Esophagus (tissue), 2 donors: ENCODE measurements around the gene CLCA4. TPM values are rescaled to one million over a fixed set of nuclear protein-coding genes. Genes with fewer than 3 reads are reported as not detected.

Experiments used
- H3K27ac ChIP-seq, 2 donors: one replicate each; pipeline ENCODE4 v1.5.1; 2013; ENCODE audit warnings: low read depth in 2 of 2, mild to moderate bottlenecking in 2 of 2, inconsistent platforms in 1 of 2, low read length in 1 of 2, moderate library complexity in 1 of 2
- H3K27me3 ChIP-seq, 2 donors: one replicate each; pipeline ENCODE4 v1.6.1; 2013; ENCODE audit warnings: low read length in 2 of 2, control low read depth in 1 of 2, mild to moderate bottlenecking in 1 of 2; ENCODE audit not compliant: insufficient read depth in 2 of 2, control insufficient read depth in 1 of 2
- H3K36me3 ChIP-seq, 2 donors: one replicate each; pipeline ENCODE4 v1.6.1; 2013; ENCODE audit warnings: low read length in 1 of 2; ENCODE audit not compliant: control insufficient read depth in 2 of 2, insufficient read depth in 2 of 2
- H3K4me1 ChIP-seq, 2 donors: one replicate each; pipeline ENCODE4 v1.6.1; 2013; ENCODE audit warnings: low read length in 1 of 2; ENCODE audit not compliant: control insufficient read depth in 2 of 2, insufficient read depth in 2 of 2
- H3K4me3 ChIP-seq, 2 donors: one replicate each; pipeline ENCODE4 v1.5.1; 2013; ENCODE audit warnings: low read length in 2 of 2, mild to moderate bottlenecking in 2 of 2, low read depth in 1 of 2, moderate library complexity in 1 of 2
- H3K9me3 ChIP-seq, 2 donors: one replicate each; pipeline ENCODE4 v1.6.1; 2013; ENCODE audit warnings: mild to moderate bottlenecking in 2 of 2, low read depth in 1 of 2, low read length in 1 of 2, moderate library complexity in 1 of 2; ENCODE audit not compliant: control insufficient read depth in 2 of 2, insufficient read depth in 1 of 2
- WGBS, 2 donors: extraction: QIAGEN DNeasy Blood & Tissue Kit; methylation state at CpG; one replicate each; pipeline ENCODE4 v1.1.7; 2013; 5-methylcytosine and 5-hydroxymethylcytosine counted together
- polyA plus RNA-seq, 2 donors: library from polyadenylated mRNA; stranded (reverse); fragments of 200-250 nt; gene quantifications; one replicate each; pipeline ENCODE4 v1.2.3, GENCODE V29; 2013
- donor health status: healthy with polysubstance abuse.
- donor health status: Bipolar disorder and iron deficiency.

CLCA4 gene
- polyA plus RNA-seq, 2 donors: 306 to 356 TPM

DNA sequence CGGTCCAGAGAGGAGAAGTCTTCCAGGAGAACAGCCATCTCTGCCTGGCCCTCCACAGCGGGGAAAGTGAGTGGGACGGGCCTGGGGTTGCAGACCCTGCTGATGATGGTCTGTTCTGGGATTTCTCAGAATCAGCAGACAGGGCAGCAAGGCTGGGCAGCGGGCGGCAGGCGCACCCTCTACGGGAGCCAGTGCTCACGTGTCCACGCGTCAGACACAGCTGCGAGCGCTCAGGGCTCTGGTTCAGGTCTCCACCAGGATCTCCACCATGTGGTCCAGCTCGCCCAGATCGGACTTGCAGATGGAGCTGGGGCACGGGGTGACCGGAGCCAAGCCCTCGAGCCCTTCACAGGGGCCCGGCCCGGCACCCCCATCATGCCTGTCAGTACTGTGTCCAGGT, 5.5 kb downstream of the CLCA4 start:
- WGBS, 2 donors: 96% methylated on average over 19 of the region's 19 CpGs
- H3K4me1 ChIP-seq: peaks cover 0 to 3% of the 10 kb centered on the region in 2 donors
- H3K9me3 ChIP-seq: peaks cover 4 to 14% of the 10 kb centered on the region in 2 donors
- no peaks in the 10 kb centered on the region for H3K27me3 ChIP-seq
- no peak overlapping the region for H3K4me3 ChIP-seq
- peaks cover 0 to 10% of the 10 kb centered on the region in 2 donors for H3K36me3 ChIP-seq
- H3K27ac ChIP-seq: no peak overlapping the region

GRCh38 chr1:86557739-86558138, 10.9 kb downstream of the CLCA4 start:
- peaks cover 0 to 6% of the 10 kb centered on the region in 2 donors for H3K36me3 ChIP-seq
- no peaks in the 10 kb centered on the region for H3K4me1 ChIP-seq
- no peak overlapping the region for H3K27ac ChIP-seq
- H3K9me3 ChIP-seq: peaks cover 0 to 9% of the 10 kb centered on the region in 2 donors
- 83 to 89% methylated on average over 2 of the region's 2 CpGs for WGBS, 2 donors
- H3K4me3 ChIP-seq: no peak overlapping the region
- H3K27me3 ChIP-seq: no peaks in the 10 kb centered on the region

DNA sequence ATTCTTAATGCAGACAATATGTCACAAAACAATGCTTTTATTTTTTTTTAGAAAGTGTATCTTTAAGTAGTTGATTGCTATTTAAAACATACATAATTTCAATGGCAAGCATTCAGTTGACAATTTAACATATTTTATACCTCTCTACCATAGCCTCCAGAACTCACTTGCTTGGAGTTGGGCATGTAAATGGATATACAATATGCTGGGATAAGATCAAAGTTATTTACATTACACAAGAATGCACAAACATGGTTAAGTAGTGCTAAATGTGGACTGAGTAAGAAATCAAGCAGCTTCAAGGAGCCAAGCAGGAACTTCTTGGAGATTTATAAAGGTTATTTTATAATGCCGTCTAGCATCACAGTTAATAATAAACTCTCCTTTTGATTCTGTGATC, 17.0 kb downstream of the CLCA4 start:
- WGBS, 2 donors: 78 to 79% methylated on average over 1 of the region's 1 CpG
- Histone ChIP-seq H3K4me1 (no peaks in the 10 kb centered on the region), H3K9me3 (no peaks in the 10 kb centered on the region), H3K4me3 (no peak overlapping the region), H3K27me3 (no peaks in the 10 kb centered on the region), H3K36me3 (no peaks in the 10 kb centered on the region), H3K27ac (no peak overlapping the region)

- H3K36me3 ChIP-seq: no peaks in the 10 kb centered on the region
- no peaks in the 10 kb centered on the region for H3K9me3 ChIP-seq
- H3K4me1 ChIP-seq: no peaks in the 10 kb centered on the region
- H3K27me3 ChIP-seq: no peaks in the 10 kb centered on the region
- no peak overlapping the region for H3K4me3 ChIP-seq
- WGBS, 2 donors: 53 to 59% methylated on average over 3 of the region's 3 CpGs
- peak overlapping the region in 1 of 2 donors; percentile 75 for H3K27ac ChIP-seq
These were observed 20.5 kb downstream of the CLCA4 start for GRCh38 chr1:86567341-86567740.

DNA sequence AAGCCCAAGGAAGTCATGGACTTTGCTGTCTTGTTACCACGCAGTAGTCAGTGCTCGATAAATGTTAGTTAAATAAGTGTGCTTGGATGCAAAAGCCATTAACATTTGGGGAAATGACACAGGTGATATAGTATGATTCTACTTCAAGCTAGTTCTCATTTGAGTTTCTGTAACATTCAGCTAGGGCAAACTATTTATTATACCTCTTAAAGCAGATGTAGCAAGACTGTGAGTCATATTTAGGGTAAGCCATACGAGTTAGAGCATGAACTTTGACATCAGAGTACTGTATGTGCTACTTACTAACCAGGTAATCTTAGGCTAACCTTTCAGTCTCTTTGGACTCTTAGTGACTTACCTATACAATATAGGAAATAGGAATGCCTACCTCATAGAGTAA, 21.0 kb downstream of the CLCA4 start:
- H3K9me3 ChIP-seq: no peaks in the 10 kb centered on the region
- H3K36me3 ChIP-seq: no peaks in the 10 kb centered on the region
- H3K4me1 ChIP-seq: no peaks in the 10 kb centered on the region
- H3K27ac ChIP-seq: peak overlapping the region in 1 of 2 donors; percentile 75
- no peaks in the 10 kb centered on the region for H3K27me3 ChIP-seq
- no peak overlapping the region for H3K4me3 ChIP-seq
- 65 to 66% methylated on average over 3 of the region's 3 CpGs for WGBS, 2 donors

DNA sequence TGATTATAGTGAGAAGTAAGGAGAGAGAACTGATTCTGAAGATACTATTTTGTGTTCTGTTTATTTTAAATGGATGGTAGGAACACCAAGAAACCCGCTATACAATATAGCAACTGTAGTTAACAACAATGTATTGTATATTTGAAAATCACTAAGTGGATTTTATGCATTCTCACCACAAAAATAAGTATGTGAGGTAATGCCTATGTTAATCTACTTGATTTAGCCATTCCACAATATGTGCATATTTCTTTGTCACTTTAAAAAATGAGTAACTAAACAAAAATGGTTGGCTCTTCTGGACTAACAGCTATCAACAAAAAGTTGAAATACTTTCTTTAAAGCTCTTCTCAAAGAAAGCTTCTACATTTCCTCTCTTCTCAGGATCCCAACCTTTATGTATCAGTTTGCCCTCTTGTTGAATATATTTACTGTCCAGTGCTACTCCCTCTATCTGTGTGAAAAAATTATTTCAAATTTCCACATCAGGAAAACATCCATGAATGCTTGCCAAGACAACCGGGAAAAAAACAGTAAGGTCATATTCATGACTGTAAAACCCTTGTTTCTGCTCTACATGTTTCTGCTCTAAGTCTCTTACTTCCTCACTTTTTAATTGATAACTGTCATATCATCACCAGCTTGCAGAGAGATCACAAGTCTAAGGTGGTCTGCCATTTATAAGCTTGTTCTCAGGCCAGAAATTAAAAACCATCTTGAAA, 27.0 kb downstream of the CLCA4 start:
- WGBS, 2 donors: 54 to 71% methylated on average over 2 of the region's 2 CpGs
- H3K27me3 ChIP-seq: no peaks in the 10 kb centered on the region
- H3K4me1 ChIP-seq: no peaks in the 10 kb centered on the region

GRCh38 chr1:86581231-86581630, 34.4 kb downstream of the CLCA4 start:
- H3K27me3 ChIP-seq: no peaks in the 10 kb centered on the region
- 71 to 89% methylated on average over 1 of the region's 1 CpG for WGBS, 2 donors
- no peak overlapping the region for H3K27ac ChIP-seq
- peaks cover 0 to 2% of the 10 kb centered on the region in 2 donors for H3K9me3 ChIP-seq
- H3K4me1 ChIP-seq: no peaks in the 10 kb centered on the region
- no peak overlapping the region for H3K4me3 ChIP-seq
- H3K36me3 ChIP-seq: no peaks in the 10 kb centered on the region

More for the DNA sequence above, 27.0 kb downstream of the CLCA4 start:
- Histone ChIP-seq H3K4me3 (no peak overlapping the region), H3K9me3 (no peaks in the 10 kb centered on the region), H3K36me3 (no peaks in the 10 kb centered on the region), H3K27ac (no peak overlapping the region)

- 67 to 95% methylated on average over 1 of the region's 1 CpG for WGBS, 2 donors
- Histone ChIP-seq H3K36me3 (no peaks in the 10 kb centered on the region), H3K4me3 (no peak overlapping the region), H3K27me3 (no peaks in the 10 kb centered on the region), H3K27ac (no peak overlapping the region), H3K4me1 (no peaks in the 10 kb centered on the region), H3K9me3 (peaks cover 0 to 2% of the 10 kb centered on the region in 2 donors)
These were observed 35.3 kb downstream of the CLCA4 start for GRCh38 chr1:86582161-86582560.

- Histone ChIP-seq H3K27me3 (no peaks in the 10 kb centered on the region), H3K27ac (no peak overlapping the region), H3K4me1 (no peaks in the 10 kb centered on the region), H3K4me3 (no peak overlapping the region), H3K9me3 (peaks cover 0 to 2% of the 10 kb centered on the region in 2 donors), H3K36me3 (no peaks in the 10 kb centered on the region)
- 80 to 100% methylated on average over 1 of the region's 1 CpG for WGBS, 2 donors
These were observed 36.2 kb downstream of the CLCA4 start for GRCh38 chr1:86583032-86583431.

GRCh38 chr1:86583593-86583992, 36.7 kb downstream of the CLCA4 start:
- Histone ChIP-seq H3K27me3 (no peaks in the 10 kb centered on the region), H3K4me3 (no peak overlapping the region), H3K4me1 (no peaks in the 10 kb centered on the region), H3K9me3 (peaks cover 0 to 2% of the 10 kb centered on the region in 2 donors), H3K36me3 (no peaks in the 10 kb centered on the region), H3K27ac (no peak overlapping the region)
- WGBS, 2 donors: 81 to 84% methylated on average over 3 of the region's 3 CpGs
